ENCODE measurements around the gene CCDC107. TPM values are rescaled to one million over a fixed set of nuclear protein-coding genes. Genes with fewer than 3 reads are reported as not detected.

Gene CCDC107
- total and polyA plus RNA-seq, 2 experiments from 2014 or later, result 6.9 to 18.4 TPM

DNA sequence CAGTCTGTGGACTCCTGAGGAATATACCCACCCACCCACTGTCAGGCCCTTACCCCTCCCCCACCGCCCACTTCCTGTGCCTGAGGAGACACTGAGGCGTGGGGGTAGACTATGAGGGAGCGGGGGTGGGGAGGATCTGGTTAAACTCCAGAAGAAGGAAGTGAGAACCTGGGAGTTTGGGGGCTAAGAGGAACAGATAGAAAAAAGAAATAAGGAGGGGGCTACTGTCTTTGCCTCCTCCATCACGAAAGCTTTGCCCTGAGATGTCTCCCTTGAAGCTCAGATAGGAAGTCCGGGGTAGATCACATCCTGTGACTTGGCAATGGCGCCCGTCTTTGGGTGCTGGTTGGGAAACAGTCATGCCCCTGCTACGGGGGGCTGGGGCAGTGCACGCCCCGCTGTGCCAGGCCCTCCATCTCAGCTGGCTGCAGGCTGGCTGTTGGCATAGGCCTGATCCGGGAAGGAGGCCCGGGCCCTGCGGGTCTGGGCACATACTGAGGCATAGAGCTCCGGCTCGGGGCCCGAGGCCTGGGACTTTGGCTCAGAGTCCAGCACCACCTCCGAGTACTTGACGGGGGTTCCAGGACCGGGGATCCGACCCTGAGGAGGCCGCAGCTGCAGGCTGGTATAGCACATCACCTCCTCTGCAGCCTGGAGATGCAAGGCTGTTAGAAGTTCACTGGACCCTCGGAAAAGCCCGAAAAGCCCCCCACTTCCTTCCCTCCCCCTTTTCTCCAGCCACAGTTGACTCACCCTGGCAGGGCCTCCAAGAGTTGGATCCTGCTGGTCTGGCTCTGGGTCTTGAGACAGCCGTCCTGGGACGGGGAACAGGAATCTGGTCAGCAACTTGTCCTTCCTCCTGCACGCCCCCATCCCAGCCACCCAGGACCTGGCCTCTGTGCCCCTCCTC, 8.4 kb upstream of the CCDC107 start:
- Histone ChIP-seq H3K9me2 (ENCODE audit: insufficient read depth) (no peaks in the 10 kb centered on the region), H3K4me2 (peak overlapping the region; percentile 79), H3K27me3 (ENCODE audit: insufficient read depth) (no peaks in the 10 kb centered on the region), H3F3A (replicated peaks; ENCODE audit: low read depth) (peaks cover 15% of the 10 kb centered on the region; the same call in 1 of the 2 replicates), H4K20me1 (replicated peaks; ENCODE audit: insufficient read depth) (no peaks in the 10 kb centered on the region), H3K4me3 (peak overlapping the region; percentile 54), H3K27ac (ENCODE audit: low read depth) (no peak overlapping the region), H3K79me2 (replicated peaks; ENCODE audit: insufficient read depth) (no peaks in the 10 kb centered on the region), H3K4me1 (ENCODE audit: insufficient read depth) (peaks cover 43% of the 10 kb centered on the region), H3K36me3 (ENCODE audit: insufficient read depth) (no peaks in the 10 kb centered on the region), H2AFZ (peak overlapping the region; percentile 96; the same call in 1 of the 2 replicates)
- H3K27me3 Mint-ChIP-seq (ENCODE audit: insufficient read depth, low read depth, poor library complexity), result peaks cover 35% of the 10 kb centered on the region
- H3K36me3 Mint-ChIP-seq (ENCODE audit: low read depth), result no peaks in the 10 kb centered on the region; the same call in 2 of the 3 replicates
- H3K27ac Mint-ChIP-seq, result no peak overlapping the region
- peaks cover 49% of the 10 kb centered on the region for H3K4me1 Mint-ChIP-seq
- TF ChIP-seq, protein P1, sequence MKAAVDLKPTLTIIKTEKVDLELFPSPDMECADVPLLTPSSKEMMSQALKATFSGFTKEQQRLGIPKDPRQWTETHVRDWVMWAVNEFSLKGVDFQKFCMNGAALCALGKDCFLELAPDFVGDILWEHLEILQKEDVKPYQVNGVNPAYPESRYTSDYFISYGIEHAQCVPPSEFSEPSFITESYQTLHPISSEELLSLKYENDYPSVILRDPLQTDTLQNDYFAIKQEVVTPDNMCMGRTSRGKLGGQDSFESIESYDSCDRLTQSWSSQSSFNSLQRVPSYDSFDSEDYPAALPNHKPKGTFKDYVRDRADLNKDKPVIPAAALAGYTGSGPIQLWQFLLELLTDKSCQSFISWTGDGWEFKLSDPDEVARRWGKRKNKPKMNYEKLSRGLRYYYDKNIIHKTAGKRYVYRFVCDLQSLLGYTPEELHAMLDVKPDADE (IDR thresholded peaks at IDR 0.05), result no peak
- TF ChIP-seq, protein P2, sequence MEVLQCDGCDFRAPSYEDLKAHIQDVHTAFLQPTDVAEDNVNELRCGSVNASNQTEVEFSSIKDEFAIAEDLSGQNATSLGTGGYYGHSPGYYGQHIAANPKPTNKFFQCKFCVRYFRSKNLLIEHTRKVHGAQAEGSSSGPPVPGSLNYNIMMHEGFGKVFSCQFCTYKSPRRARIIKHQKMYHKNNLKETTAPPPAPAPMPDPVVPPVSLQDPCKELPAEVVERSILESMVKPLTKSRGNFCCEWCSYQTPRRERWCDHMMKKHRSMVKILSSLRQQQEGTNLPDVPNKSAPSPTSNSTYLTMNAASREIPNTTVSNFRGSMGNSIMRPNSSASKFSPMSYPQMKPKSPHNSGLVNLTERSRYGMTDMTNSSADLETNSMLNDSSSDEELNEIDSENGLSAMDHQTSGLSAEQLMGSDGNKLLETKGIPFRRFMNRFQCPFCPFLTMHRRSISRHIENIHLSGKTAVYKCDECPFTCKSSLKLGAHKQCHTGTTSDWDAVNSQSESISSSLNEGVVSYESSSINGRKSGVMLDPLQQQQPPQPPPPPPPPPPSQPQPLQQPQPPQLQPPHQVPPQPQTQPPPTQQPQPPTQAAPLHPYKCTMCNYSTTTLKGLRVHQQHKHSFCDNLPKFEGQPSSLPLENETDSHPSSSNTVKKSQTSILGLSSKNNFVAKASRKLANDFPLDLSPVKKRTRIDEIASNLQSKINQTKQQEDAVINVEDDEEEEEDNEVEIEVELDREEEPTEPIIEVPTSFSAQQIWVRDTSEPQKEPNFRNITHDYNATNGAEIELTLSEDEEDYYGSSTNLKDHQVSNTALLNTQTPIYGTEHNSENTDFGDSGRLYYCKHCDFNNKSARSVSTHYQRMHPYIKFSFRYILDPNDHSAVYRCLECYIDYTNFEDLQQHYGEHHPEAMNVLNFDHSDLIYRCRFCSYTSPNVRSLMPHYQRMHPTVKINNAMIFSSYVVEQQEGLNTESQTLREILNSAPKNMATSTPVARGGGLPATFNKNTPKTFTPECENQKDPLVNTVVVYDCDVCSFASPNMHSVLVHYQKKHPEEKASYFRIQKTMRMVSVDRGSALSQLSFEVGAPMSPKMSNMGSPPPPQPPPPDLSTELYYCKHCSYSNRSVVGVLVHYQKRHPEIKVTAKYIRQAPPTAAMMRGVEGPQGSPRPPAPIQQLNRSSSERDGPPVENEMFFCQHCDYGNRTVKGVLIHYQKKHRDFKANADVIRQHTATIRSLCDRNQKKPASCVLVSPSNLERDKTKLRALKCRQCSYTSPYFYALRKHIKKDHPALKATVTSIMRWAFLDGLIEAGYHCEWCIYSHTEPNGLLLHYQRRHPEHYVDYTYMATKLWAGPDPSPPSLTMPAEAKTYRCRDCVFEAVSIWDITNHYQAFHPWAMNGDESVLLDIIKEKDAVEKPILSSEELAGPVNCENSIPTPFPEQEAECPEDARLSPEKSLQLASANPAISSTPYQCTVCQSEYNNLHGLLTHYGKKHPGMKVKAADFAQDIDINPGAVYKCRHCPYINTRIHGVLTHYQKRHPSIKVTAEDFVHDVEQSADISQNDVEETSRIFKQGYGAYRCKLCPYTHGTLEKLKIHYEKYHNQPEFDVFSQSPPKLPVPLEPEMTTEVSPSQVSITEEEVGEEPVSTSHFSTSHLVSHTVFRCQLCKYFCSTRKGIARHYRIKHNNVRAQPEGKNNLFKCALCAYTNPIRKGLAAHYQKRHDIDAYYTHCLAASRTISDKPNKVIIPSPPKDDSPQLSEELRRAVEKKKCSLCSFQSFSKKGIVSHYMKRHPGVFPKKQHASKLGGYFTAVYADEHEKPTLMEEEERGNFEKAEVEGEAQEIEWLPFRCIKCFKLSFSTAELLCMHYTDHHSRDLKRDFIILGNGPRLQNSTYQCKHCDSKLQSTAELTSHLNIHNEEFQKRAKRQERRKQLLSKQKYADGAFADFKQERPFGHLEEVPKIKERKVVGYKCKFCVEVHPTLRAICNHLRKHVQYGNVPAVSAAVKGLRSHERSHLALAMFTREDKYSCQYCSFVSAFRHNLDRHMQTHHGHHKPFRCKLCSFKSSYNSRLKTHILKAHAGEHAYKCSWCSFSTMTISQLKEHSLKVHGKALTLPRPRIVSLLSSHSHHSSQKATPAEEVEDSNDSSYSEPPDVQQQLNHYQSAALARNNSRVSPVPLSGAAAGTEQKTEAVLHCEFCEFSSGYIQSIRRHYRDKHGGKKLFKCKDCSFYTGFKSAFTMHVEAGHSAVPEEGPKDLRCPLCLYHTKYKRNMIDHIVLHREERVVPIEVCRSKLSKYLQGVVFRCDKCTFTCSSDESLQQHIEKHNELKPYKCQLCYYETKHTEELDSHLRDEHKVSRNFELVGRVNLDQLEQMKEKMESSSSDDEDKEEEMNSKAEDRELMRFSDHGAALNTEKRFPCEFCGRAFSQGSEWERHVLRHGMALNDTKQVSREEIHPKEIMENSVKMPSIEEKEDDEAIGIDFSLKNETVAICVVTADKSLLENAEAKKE (CRISPR knock-in tag; IDR thresholded peaks at IDR 0.05), result no peak
- TF ChIP-seq, protein P3, sequence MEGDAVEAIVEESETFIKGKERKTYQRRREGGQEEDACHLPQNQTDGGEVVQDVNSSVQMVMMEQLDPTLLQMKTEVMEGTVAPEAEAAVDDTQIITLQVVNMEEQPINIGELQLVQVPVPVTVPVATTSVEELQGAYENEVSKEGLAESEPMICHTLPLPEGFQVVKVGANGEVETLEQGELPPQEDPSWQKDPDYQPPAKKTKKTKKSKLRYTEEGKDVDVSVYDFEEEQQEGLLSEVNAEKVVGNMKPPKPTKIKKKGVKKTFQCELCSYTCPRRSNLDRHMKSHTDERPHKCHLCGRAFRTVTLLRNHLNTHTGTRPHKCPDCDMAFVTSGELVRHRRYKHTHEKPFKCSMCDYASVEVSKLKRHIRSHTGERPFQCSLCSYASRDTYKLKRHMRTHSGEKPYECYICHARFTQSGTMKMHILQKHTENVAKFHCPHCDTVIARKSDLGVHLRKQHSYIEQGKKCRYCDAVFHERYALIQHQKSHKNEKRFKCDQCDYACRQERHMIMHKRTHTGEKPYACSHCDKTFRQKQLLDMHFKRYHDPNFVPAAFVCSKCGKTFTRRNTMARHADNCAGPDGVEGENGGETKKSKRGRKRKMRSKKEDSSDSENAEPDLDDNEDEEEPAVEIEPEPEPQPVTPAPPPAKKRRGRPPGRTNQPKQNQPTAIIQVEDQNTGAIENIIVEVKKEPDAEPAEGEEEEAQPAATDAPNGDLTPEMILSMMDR (conservative IDR thresholded peaks at IDR 0.05; ENCODE audit: low read depth in 2 of 2), result no peak
- H3K4me3 Mint-ChIP-seq, result peak overlapping the region; percentile 47; the same call in 1 of the 3 replicates
- ATAC-seq, result no peak
- DNase-seq (ENCODE audit: low spot score), result no peak
- no peaks in the 10 kb centered on the region; the same call in 2 of the 3 replicates for H3K9me3 Mint-ChIP-seq
